Neural cell (in vitro differentiated cells): ENCODE data around the gene PKHD1. TPM values are rescaled to one million over a fixed set of nuclear protein-coding genes. Genes with fewer than 3 reads are reported as not detected.

Experiments
- H2AFZ ChIP-seq: fragments of 200-600, 300-800 bp; sonication (generic), shearing (Covaris generic); 2 replicates; pipeline ENCODE4 v1.6.0; 2014; ENCODE audit warnings: low read depth, mild to moderate bottlenecking, antibody characterized with exemption, low read length, moderate library complexity
- H3F3A ChIP-seq: fragments of 200-600 bp; shearing (Covaris generic); 2 replicates; pipeline ENCODE4 v1.6.1; 2016; ENCODE audit warnings: mild to moderate bottlenecking, moderate library complexity, mixed read lengths, antibody characterized with exemption, low read length; ENCODE audit not compliant: insufficient read depth, poor library complexity, severe bottlenecking
- H3K27ac ChIP-seq: fragments of 200-600, 300-800 bp; sonication (generic), shearing (Covaris generic); 2 replicates; pipeline ENCODE4 v1.5.1; 2014; ENCODE audit warnings: mild to moderate bottlenecking, low read length, moderate library complexity
- H3K27me3 ChIP-seq: fragments of 300-800, 200-600 bp; sonication (generic), shearing (Covaris generic); 2 replicates; pipeline ENCODE4 v1.6.0; 2014; ENCODE audit warnings: mild to moderate bottlenecking, low read depth, low read length, moderate library complexity; ENCODE audit not compliant: insufficient read depth
- H3K36me3 ChIP-seq: fragments of 300-800, 200-600 bp; sonication (generic), shearing (Covaris generic); 2 replicates; pipeline ENCODE4 v1.5.1; 2014; ENCODE audit warnings: mild to moderate bottlenecking, antibody characterized with exemption, low read length, moderate library complexity; ENCODE audit not compliant: insufficient read depth
- H3K4me2 ChIP-seq: fragments of 300-800, 200-600 bp; sonication (generic), shearing (Covaris generic); 2 replicates; pipeline ENCODE4 v1.6.0; 2014; ENCODE audit warnings: mild to moderate bottlenecking, low read length
- H3K4me3 ChIP-seq: fragments of 300-800, 200-600 bp; sonication (generic), shearing (Covaris generic); 2 replicates; pipeline ENCODE4 v1.5.1; 2014; ENCODE audit warnings: mild to moderate bottlenecking, low read length, moderate library complexity
- H3K79me2 ChIP-seq: fragments of 200-600 bp; shearing (Covaris generic); replicated peaks from 2 replicates; pipeline ENCODE4 v1.6.0; 2014; ENCODE audit warnings: mild to moderate bottlenecking, low read length, moderate library complexity; ENCODE audit not compliant: insufficient read depth
- H3K9ac ChIP-seq: fragments of 300-800, 200-600 bp; sonication (generic), shearing (Covaris generic); 2 replicates; pipeline ENCODE4 v1.6.1; 2016; ENCODE audit warnings: mild to moderate bottlenecking, low read length, mixed read lengths
- H3K9me2 ChIP-seq: fragments of 200-600 bp; shearing (Covaris generic); 2 replicates; pipeline ENCODE4 v1.6.1; 2016; ENCODE audit warnings: mild to moderate bottlenecking, low read length, mixed read lengths; ENCODE audit not compliant: insufficient read depth
- H3K9me3 ChIP-seq: fragments of 200-600, 300-800 bp; sonication (generic), shearing (Covaris generic); 2 replicates; pipeline ENCODE4 v1.6.1; 2016; ENCODE audit warnings: mild to moderate bottlenecking, mixed run types, low read length, moderate library complexity, mixed read lengths
- H4K20me1 ChIP-seq: fragments of 200-600 bp; shearing (Covaris generic); 2 replicates; pipeline ENCODE4 v1.6.1; 2016; ENCODE audit warnings: mild to moderate bottlenecking, mixed run types; ENCODE audit not compliant: insufficient read depth
- EP300 ChIP-seq: fragments of 450-650 bp; conservative IDR thresholded peaks from 2 replicates; pipeline ENCODE4 v1.6.1; 2014; ENCODE audit warnings: antibody characterized with exemption, mild to moderate bottlenecking, moderate library complexity; ENCODE audit not compliant: poor library complexity, severe bottlenecking
- EZH2 ChIP-seq: fragments of 200-600, 300-800 bp; shearing (Covaris generic), sonication (generic); IDR thresholded peaks from 2 replicates; pipeline ENCODE4 v1.6.1; 2014; ENCODE audit warnings: antibody characterized with exemption, low read length, borderline replicate concordance, mild to moderate bottlenecking; ENCODE audit not compliant: insufficient read depth, poor library complexity, severe bottlenecking
- MXI1 ChIP-seq: fragments of 450-650 bp; conservative IDR thresholded peaks from 2 replicates; pipeline ENCODE4 v1.6.1; 2014; ENCODE audit warnings: antibody characterized with exemption, mild to moderate bottlenecking; ENCODE audit not compliant: poor library complexity, severe bottlenecking
- POLR2AphosphoS5 ChIP-seq: IDR thresholded peaks from 2 replicates; pipeline ENCODE4 v1.6.1; 2012
- RAD21 ChIP-seq: fragments of 450-650 bp; conservative IDR thresholded peaks from 2 replicates; pipeline ENCODE4 v1.6.1; 2014; ENCODE audit warnings: antibody characterized with exemption, mild to moderate bottlenecking, moderate library complexity
- REST ChIP-seq: IDR thresholded peaks from 2 replicates; pipeline ENCODE4 v1.6.1; 2012; ENCODE audit warnings: borderline replicate concordance
- SMC3 ChIP-seq: fragments of 450-650 bp; conservative IDR thresholded peaks from 2 replicates; pipeline ENCODE4 v1.6.1; 2014; ENCODE audit warnings: antibody characterized with exemption, mild to moderate bottlenecking, moderate library complexity; ENCODE audit not compliant: poor library complexity
- TAF1 ChIP-seq: IDR thresholded peaks from 2 replicates; pipeline ENCODE4 v1.6.1; 2012; ENCODE audit warnings: low read depth
- polyA plus RNA-seq: library from polyadenylated mRNA; depleted of rRNA; stranded (reverse); fragments of >200 nt; gene quantifications from 2 replicates; pipeline ENCODE4 v1.2.3, GENCODE V29; 2014
- TF ChIP-seq, protein P1 (sequence below): fragments of 450-650 bp; IDR thresholded peaks from 2 replicates; pipeline ENCODE4 v1.5.1; 2014; ENCODE audit warnings: antibody characterized with exemption, mild to moderate bottlenecking, moderate library complexity; ENCODE audit not compliant: poor library complexity, severe bottlenecking

The PKHD1 gene
- polyA plus RNA-seq, 1 donor from 2014 or later, result not detected

GRCh38 chr6:51571168-51571567 is 516.2 kb downstream of the PKHD1 start:
- no peak overlapping the region for H3K4me2 ChIP-seq
- no peaks in the 10 kb centered on the region for H3K36me3 ChIP-seq
- no peaks in the 10 kb centered on the region for H3K27me3 ChIP-seq
- no peaks in the 10 kb centered on the region for H3F3A ChIP-seq
- no peak overlapping the region for H3K9ac ChIP-seq
- peaks cover 4% of the 10 kb centered on the region for H3K9me3 ChIP-seq
- no peak overlapping the region for H2AFZ ChIP-seq
- no peaks in the 10 kb centered on the region for H3K9me2 ChIP-seq
- no peak for TF ChIP-seq SMC3
- TF ChIP-seq MXI1, result no peak
- no peak for TF ChIP-seq POLR2AphosphoS5
- TF ChIP-seq EZH2, result no peak
- TF ChIP-seq REST, result no peak
- no peak for TF ChIP-seq RAD21
- no peak for TF ChIP-seq TAF1
- TF ChIP-seq, protein P1, sequence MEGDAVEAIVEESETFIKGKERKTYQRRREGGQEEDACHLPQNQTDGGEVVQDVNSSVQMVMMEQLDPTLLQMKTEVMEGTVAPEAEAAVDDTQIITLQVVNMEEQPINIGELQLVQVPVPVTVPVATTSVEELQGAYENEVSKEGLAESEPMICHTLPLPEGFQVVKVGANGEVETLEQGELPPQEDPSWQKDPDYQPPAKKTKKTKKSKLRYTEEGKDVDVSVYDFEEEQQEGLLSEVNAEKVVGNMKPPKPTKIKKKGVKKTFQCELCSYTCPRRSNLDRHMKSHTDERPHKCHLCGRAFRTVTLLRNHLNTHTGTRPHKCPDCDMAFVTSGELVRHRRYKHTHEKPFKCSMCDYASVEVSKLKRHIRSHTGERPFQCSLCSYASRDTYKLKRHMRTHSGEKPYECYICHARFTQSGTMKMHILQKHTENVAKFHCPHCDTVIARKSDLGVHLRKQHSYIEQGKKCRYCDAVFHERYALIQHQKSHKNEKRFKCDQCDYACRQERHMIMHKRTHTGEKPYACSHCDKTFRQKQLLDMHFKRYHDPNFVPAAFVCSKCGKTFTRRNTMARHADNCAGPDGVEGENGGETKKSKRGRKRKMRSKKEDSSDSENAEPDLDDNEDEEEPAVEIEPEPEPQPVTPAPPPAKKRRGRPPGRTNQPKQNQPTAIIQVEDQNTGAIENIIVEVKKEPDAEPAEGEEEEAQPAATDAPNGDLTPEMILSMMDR, result no peak
- TF ChIP-seq EP300, result no peak
- no peaks in the 10 kb centered on the region for H4K20me1 ChIP-seq
- H3K27ac ChIP-seq, result no peak overlapping the region
- no peak overlapping the region for H3K4me3 ChIP-seq
- no peaks in the 10 kb centered on the region for H3K79me2 ChIP-seq

GRCh38 chr6:51570168-51570921 is 517.1 kb downstream of the PKHD1 start:
- Histone ChIP-seq H3K9ac (no peak overlapping the region), H4K20me1 (no peaks in the 10 kb centered on the region)

More at GRCh38 chr6:51570168-51570921, 517.1 kb downstream of the PKHD1 start:
- Histone ChIP-seq H2AFZ (no peak overlapping the region), H3K4me3 (no peak overlapping the region), H3F3A (no peaks in the 10 kb centered on the region), H3K4me2 (no peak overlapping the region), H3K27ac (peak overlapping the region; percentile 10), H3K9me2 (no peaks in the 10 kb centered on the region), H3K79me2 (no peaks in the 10 kb centered on the region), H3K27me3 (no peaks in the 10 kb centered on the region), H3K36me3 (no peaks in the 10 kb centered on the region), H3K9me3 (peaks cover 4% of the 10 kb centered on the region)
- TF ChIP-seq POLR2AphosphoS5, result no peak
- TF ChIP-seq MXI1, result no peak
- TF ChIP-seq EP300, result no peak
- TF ChIP-seq REST, result no peak
